SU-DHL-6 (cell line): Measurements from ENCODE around the gene EGFL6.

Experiments
- H2AFZ ChIP-seq: fragments of 200-600 bp; sonication (generic); 2 replicates; pipeline ENCODE4 v1.6.1; 2014; ENCODE audit warnings: low read depth, mild to moderate bottlenecking, moderate library complexity, mixed read lengths, antibody characterized with exemption, low read length; ENCODE audit not compliant: severe bottlenecking
- H3F3A ChIP-seq: fragments of 200-600 bp; shearing (Covaris generic); 2 replicates; pipeline ENCODE4 v1.6.0; 2016; ENCODE audit warnings: antibody characterized with exemption, mild to moderate bottlenecking; ENCODE audit not compliant: insufficient read depth
- H3K27ac ChIP-seq: fragments of 200-600 bp; sonication (generic); 2 replicates; pipeline ENCODE4 v1.5.1; 2016; ENCODE audit warnings: low read depth, mild to moderate bottlenecking, low read length, moderate library complexity, mixed read lengths
- H3K27me3 ChIP-seq: fragments of 200-600 bp; sonication (generic), shearing (Covaris generic); 2 replicates; pipeline ENCODE4 v1.6.0; 2014; ENCODE audit warnings: mild to moderate bottlenecking, low read length
- H3K36me3 ChIP-seq: fragments of 200-600 bp; sonication (generic); 2 replicates; pipeline ENCODE4 v1.6.1; 2014; ENCODE audit warnings: mild to moderate bottlenecking, low read length, mixed read lengths
- H3K4me2 ChIP-seq: fragments of 300-600, 200-600 bp; shearing (Covaris generic), sonication (generic); 2 replicates; pipeline ENCODE4 v1.6.0; 2014; ENCODE audit warnings: low read length, low read depth, mild to moderate bottlenecking; ENCODE audit not compliant: poor library complexity, severe bottlenecking
- H3K4me3 ChIP-seq: fragments of 200-600 bp; sonication (generic); 2 replicates; pipeline ENCODE4 v1.5.1; 2014; ENCODE audit warnings: antibody characterized with exemption, low read length, mild to moderate bottlenecking, mixed read lengths; ENCODE audit not compliant: insufficient read depth, poor library complexity, severe bottlenecking
- H3K79me2 ChIP-seq: fragments of 200-600 bp; sonication (generic); 2 replicates; pipeline ENCODE4 v1.6.1; 2014; ENCODE audit warnings: mild to moderate bottlenecking, low read length, moderate library complexity; ENCODE audit not compliant: insufficient read depth
- H3K9ac ChIP-seq: fragments of 200-600 bp; sonication (generic); 2 replicates; pipeline ENCODE4 v1.7.0; 2014; ENCODE audit warnings: mild to moderate bottlenecking, low read length
- H3K9me2 ChIP-seq: fragments of 200-600 bp; sonication (generic); replicated peaks from 2 replicates; pipeline ENCODE4 v1.6.1; 2014; ENCODE audit warnings: low read length; ENCODE audit not compliant: insufficient read depth
- H3K9me3 ChIP-seq: fragments of 200-600 bp; sonication (generic); 2 replicates; pipeline ENCODE4 v1.6.1; 2014; ENCODE audit warnings: low read length, mixed read lengths; ENCODE audit not compliant: insufficient read depth
- H4K20me1 ChIP-seq: fragments of 200-600 bp; sonication (generic); 2 replicates; pipeline ENCODE4 v1.6.1; 2014; ENCODE audit warnings: low read depth, mild to moderate bottlenecking, antibody characterized with exemption, low read length, moderate library complexity, mixed read lengths
- CTCF ChIP-seq: fragments of 200-600 bp; sonication (generic); IDR thresholded peaks from one replicate; pipeline ENCODE4 v1.5.1; 2017; ENCODE audit warnings: antibody characterized with exemption, mild to moderate bottlenecking, low read length, moderate library complexity; ENCODE audit not compliant: insufficient read depth, poor library complexity, severe bottlenecking
- EZH2phosphoT487 ChIP-seq: fragments of 200-600 bp; sonication (generic), shearing (Covaris generic); conservative IDR thresholded peaks from 2 replicates; pipeline ENCODE4 v1.6.1; 2018; ENCODE audit warnings: mild to moderate bottlenecking, antibody characterized with exemption, low read length, moderate library complexity, mixed read lengths

The EGFL6 gene

GRCh38 chrX:13662355-13662791 is 93.0 kb downstream of the EGFL6 start:
- TF ChIP-seq EZH2phosphoT487, result no peak
- no peak for TF ChIP-seq CTCF
- H2AFZ ChIP-seq, result no peak overlapping the region

GRCh38 chrX:13664020-13664419 is 94.6 kb downstream of the EGFL6 start:
- H3K4me3 ChIP-seq, result no peak overlapping the region
- H3K27me3 ChIP-seq, result no peaks in the 10 kb centered on the region
- H2AFZ ChIP-seq, result no peak overlapping the region
- 0 out of 2 replicates have a peak, but pooled peaks cover 4% of the 10 kb centered on the region for H3K36me3 ChIP-seq
- no peaks in the 10 kb centered on the region for H4K20me1 ChIP-seq
- no peaks in the 10 kb centered on the region for H3F3A ChIP-seq
- H3K79me2 ChIP-seq, result no peaks in the 10 kb centered on the region
- no peak overlapping the region for H3K27ac ChIP-seq
- no peaks in the 10 kb centered on the region for H3K9me2 ChIP-seq
- no peak overlapping the region for H3K4me2 ChIP-seq
- H3K9ac ChIP-seq, result no peak overlapping the region
- no peaks in the 10 kb centered on the region for H3K9me3 ChIP-seq
- TF ChIP-seq CTCF (no peak), EZH2phosphoT487 (no peak)

More at GRCh38 chrX:13662355-13662791, 93.0 kb downstream of the EGFL6 start:
- no peak overlapping the region for H3K9ac ChIP-seq
- H3K36me3 ChIP-seq, result 0 out of 2 replicates have a peak, but pooled peaks cover 4% of the 10 kb centered on the region
- no peak overlapping the region for H3K27ac ChIP-seq
- no peaks in the 10 kb centered on the region for H3K27me3 ChIP-seq
- no peak overlapping the region for H3K4me3 ChIP-seq
- no peaks in the 10 kb centered on the region for H3K9me2 ChIP-seq
- no peaks in the 10 kb centered on the region for H3K79me2 ChIP-seq
- H3F3A ChIP-seq, result no peaks in the 10 kb centered on the region
- no peak overlapping the region for H3K4me2 ChIP-seq
- H3K9me3 ChIP-seq, result no peaks in the 10 kb centered on the region
- no peaks in the 10 kb centered on the region for H4K20me1 ChIP-seq

- Histone ChIP-seq H4K20me1 (no peaks in the 10 kb centered on the region), H2AFZ (no peak overlapping the region), H3K9me3 (no peaks in the 10 kb centered on the region), H3K9me2 (no peaks in the 10 kb centered on the region), H3K36me3 (no peaks in the 10 kb centered on the region), H3K4me2 (no peak overlapping the region), H3K27ac (no peak overlapping the region), H3K27me3 (no peaks in the 10 kb centered on the region), H3K79me2 (no peaks in the 10 kb centered on the region), H3K9ac (no peak overlapping the region), H3F3A (no peaks in the 10 kb centered on the region), H3K4me3 (no peak overlapping the region)
- TF ChIP-seq CTCF (no peak), EZH2phosphoT487 (no peak)
Measured at GRCh38 chrX:13666836-13667235, 97.4 kb downstream of the EGFL6 start.
